Measurements from ENCODE around the gene NWD2. TPM values are rescaled to one million over a fixed set of nuclear protein-coding genes. Genes with fewer than 3 reads are reported as not detected.

The NWD2 gene
- total RNA-seq, 4 donors from 2014 or later = not detected

DNA sequence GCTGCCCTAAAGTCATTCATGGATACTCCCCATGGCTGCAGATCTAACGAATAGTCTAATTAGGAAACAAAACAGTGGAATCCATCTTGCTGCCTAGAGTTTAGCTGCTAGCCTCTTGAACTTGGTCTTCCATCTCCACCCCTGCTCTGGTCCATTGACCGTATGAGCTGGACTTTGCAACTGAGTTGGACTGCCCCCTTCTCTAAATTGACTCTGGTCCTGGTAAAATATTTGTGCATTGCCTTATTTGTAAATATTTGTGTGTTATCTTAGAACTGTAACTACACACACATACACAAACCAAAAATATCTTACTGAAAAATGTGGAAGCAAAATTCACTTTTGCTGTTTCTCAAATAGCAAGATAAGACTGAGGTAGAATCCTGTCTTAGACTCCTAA lies 181.3 kb downstream of the NWD2 start:
- in situ Hi-C loops (cut with MboI; ENCODE audit: low sequenced_read_pairs in 4 of 4) = no loop called here

DNA sequence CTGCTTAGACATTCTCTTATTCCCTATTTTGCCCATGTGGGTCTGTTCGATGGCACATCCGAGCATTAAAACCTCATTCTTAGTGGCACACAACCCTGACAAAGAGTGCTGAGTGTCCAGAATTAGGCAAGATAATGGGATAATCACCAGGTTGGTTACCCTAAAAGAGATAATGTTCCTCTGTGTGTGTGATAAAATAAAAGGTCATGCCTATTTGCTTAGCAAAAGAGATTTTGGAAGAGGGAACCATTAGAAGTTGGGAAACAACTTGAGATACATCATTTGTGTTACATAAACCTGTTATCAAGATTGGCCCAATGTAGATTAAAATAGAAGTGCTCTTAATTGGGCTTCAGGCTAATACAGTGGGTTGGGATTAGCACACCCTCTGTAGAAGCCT lies 182.7 kb downstream of the NWD2 start:
- Histone ChIP-seq H3K36me3 (no peaks in the 10 kb centered on the region), H3K4me3 (no peak overlapping the region), H3K4me1 (no peaks in the 10 kb centered on the region), H3K9me3 (no peaks in the 10 kb centered on the region), H3K27me3 (no peaks in the 10 kb centered on the region), H3K27ac (no peak overlapping the region)
- intact Hi-C loops (cut with DNase I; ENCODE audit: low total_unique reads) = no loop called here
- TF ChIP-seq POLR2A (IDR thresholded peaks at IDR 0.05) = no peak
- TF ChIP-seq, protein P1, sequence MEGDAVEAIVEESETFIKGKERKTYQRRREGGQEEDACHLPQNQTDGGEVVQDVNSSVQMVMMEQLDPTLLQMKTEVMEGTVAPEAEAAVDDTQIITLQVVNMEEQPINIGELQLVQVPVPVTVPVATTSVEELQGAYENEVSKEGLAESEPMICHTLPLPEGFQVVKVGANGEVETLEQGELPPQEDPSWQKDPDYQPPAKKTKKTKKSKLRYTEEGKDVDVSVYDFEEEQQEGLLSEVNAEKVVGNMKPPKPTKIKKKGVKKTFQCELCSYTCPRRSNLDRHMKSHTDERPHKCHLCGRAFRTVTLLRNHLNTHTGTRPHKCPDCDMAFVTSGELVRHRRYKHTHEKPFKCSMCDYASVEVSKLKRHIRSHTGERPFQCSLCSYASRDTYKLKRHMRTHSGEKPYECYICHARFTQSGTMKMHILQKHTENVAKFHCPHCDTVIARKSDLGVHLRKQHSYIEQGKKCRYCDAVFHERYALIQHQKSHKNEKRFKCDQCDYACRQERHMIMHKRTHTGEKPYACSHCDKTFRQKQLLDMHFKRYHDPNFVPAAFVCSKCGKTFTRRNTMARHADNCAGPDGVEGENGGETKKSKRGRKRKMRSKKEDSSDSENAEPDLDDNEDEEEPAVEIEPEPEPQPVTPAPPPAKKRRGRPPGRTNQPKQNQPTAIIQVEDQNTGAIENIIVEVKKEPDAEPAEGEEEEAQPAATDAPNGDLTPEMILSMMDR (IDR thresholded peaks at IDR 0.05 in 4 of 5, conservative IDR thresholded peaks at IDR 0.05 in 1 of 5) = no peak
- DNase-seq (no peak), ATAC-seq (no peak)
- in situ Hi-C loops (cut with MboI; ENCODE audit: low sequenced_read_pairs in 4 of 4) = no loop called here

More for the DNA sequence above, 181.3 kb downstream of the NWD2 start:
- no peak for ATAC-seq
- no peaks in the 10 kb centered on the region for H3K36me3 ChIP-seq
- no peaks in the 10 kb centered on the region for H3K9me3 ChIP-seq
- intact Hi-C loops (cut with DNase I; ENCODE audit: low total_unique reads) = no loop called here
- H3K27me3 ChIP-seq = no peaks in the 10 kb centered on the region
- no peak overlapping the region for H3K4me3 ChIP-seq
- no peak for TF ChIP-seq POLR2A (IDR thresholded peaks at IDR 0.05)
- TF ChIP-seq, protein P1 (IDR thresholded peaks at IDR 0.05 in 4 of 5, conservative IDR thresholded peaks at IDR 0.05 in 1 of 5) = no peak
- H3K27ac ChIP-seq = no peak overlapping the region
- no peak for DNase-seq
- H3K4me1 ChIP-seq = no peaks in the 10 kb centered on the region

DNA sequence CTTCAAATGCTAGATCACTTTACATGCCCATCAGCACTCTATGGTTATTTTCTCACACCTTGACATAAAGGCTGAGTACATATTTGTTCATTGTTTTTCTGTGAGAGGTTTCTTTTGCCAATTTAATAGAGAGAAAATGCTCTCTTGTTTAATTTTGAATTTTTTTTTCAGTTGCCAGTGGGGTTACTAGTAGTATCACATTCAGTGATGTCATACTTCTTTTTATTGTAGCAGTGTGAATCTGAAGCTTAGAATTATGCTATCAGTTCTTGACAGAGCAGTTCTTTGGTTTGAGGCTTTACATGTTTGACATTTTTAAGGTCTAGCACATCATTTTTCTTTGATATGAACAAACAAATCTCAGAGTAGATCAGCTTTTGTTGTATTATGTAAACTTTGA lies 185.4 kb downstream of the NWD2 start:
- Histone ChIP-seq H3K27me3 (no peaks in the 10 kb centered on the region), H3K27ac (no peak overlapping the region), H3K9me3 (no peaks in the 10 kb centered on the region), H3K4me1 (no peaks in the 10 kb centered on the region), H3K4me3 (no peak overlapping the region), H3K36me3 (no peaks in the 10 kb centered on the region)
- no peak for TF ChIP-seq POLR2A (IDR thresholded peaks at IDR 0.05)
- TF ChIP-seq, protein P1 (IDR thresholded peaks at IDR 0.05 in 4 of 5, conservative IDR thresholded peaks at IDR 0.05 in 1 of 5) = no peak
- ATAC-seq (no peak), DNase-seq (no peak)
- intact Hi-C loops (cut with DNase I; ENCODE audit: low total_unique reads) = no loop called here
- in situ Hi-C loops (cut with MboI; ENCODE audit: low sequenced_read_pairs in 4 of 4) = no loop called here

DNA sequence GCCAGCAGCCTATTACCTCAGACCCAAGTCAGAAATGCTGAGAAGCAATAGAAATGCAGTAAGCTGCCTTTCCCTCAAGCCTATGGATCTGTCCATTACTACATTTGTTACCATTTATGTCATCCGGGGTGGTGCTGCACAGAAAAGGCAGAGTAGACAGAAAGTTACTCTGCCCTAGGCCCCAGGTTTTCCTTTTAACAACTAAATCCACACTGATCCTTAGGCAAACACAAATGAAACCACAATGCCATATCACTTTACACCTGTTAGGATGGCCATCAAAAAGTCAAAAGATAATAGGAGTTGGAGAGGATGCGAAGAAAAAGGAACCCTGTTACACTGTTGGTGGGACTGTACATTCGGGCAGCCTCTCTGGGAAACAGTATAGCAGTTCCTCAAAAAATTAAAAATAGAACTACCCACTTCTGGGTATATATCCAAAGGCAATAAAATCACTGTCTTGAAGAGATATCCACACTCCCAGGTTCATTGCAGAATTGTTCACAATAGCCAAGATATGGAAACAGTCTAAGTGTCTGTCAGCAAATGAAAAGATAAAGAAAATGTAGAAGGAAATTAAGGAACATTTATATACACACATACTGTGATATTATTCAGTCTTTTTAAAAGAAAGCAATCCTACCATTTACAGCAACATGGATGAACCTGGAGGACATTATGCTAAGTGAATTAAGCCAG lies 186.3 kb downstream of the NWD2 start:
- no peaks in the 10 kb centered on the region for H3K9me3 ChIP-seq
- no peak overlapping the region for H3K4me3 ChIP-seq
- ATAC-seq (no peak), DNase-seq (no peak)
- no peak for TF ChIP-seq POLR2A (IDR thresholded peaks at IDR 0.05)
- no peak overlapping the region for H3K27ac ChIP-seq
- H3K4me1 ChIP-seq = no peaks in the 10 kb centered on the region
- in situ Hi-C loops (cut with MboI; ENCODE audit: low sequenced_read_pairs in 4 of 4) = no loop called here
- H3K27me3 ChIP-seq = no peaks in the 10 kb centered on the region
- no peaks in the 10 kb centered on the region for H3K36me3 ChIP-seq
- intact Hi-C loops (cut with DNase I; ENCODE audit: low total_unique reads) = no loop called here

DNA sequence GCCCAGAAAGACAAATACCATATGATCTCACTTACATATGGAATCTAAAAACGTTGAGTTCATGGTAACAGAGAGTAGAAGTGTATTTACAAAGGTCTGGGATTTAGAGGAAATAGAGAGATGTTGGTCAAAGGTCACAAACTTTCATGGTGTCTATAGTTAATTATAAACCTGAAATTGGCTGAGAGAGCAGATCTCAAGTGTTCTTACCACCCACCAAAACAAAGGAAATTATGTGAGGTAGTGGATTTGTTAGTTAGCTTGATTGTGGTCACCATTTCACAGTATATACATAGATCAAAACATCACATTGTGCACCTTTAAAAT lies 186.8 kb downstream of the NWD2 start:
- ATAC-seq = no peak

More for the DNA sequence above, 186.8 kb downstream of the NWD2 start:
- no peaks in the 10 kb centered on the region for H3K9me3 ChIP-seq
- no peaks in the 10 kb centered on the region for H3K27me3 ChIP-seq
- H3K4me1 ChIP-seq = no peaks in the 10 kb centered on the region
- H3K36me3 ChIP-seq = no peaks in the 10 kb centered on the region
- no peak overlapping the region for H3K4me3 ChIP-seq
- intact Hi-C loops (cut with DNase I; ENCODE audit: low total_unique reads) = no loop called here
- no peak for DNase-seq
- in situ Hi-C loops (cut with MboI; ENCODE audit: low sequenced_read_pairs in 4 of 4) = no loop called here
- H3K27ac ChIP-seq = no peak overlapping the region
- TF ChIP-seq, protein P1 (IDR thresholded peaks at IDR 0.05 in 4 of 5, conservative IDR thresholded peaks at IDR 0.05 in 1 of 5) = no peak
- TF ChIP-seq POLR2A (IDR thresholded peaks at IDR 0.05) = no peak

Data from gastrocnemius medialis (tissue), 4 donors.